Natural killer cell (primary cell): ENCODE results near the gene LRRC70. TPM values are rescaled to one million over a fixed set of nuclear protein-coding genes. Genes with fewer than 3 reads are reported as not detected.
A peak's percentile ranks its signal among the peaks of the same experiment; 100 is the strongest.

Experiments used
- ATAC-seq, 3 donors: fragments of 150-1000 bp in 2 of 3; fragments of 200-7000 bp in 1 of 3; cut with Tn5 transposase; 1 replicate in 1 of 3; 2 replicates in 2 of 3; pipeline ENCODE4 v1.10.0; 2021; ENCODE audit warnings: mild to moderate bottlenecking in 2 of 3, moderate library complexity in 2 of 3
- DNase-seq, 2 donors: peaks; one replicate each; pipeline versions ENCODE4 v3.0.0 to v3.0.0-alpha.2; 2013 to 2021; ENCODE audit warnings: mixed read lengths in 1 of 2
- H3K27ac ChIP-seq: one replicate; pipeline ENCODE4 v1.5.1; 2013; ENCODE audit warnings: mild to moderate bottlenecking, low read length
- H3K27me3 ChIP-seq: one replicate; pipeline ENCODE4 v1.6.1; 2013; ENCODE audit warnings: low read length; ENCODE audit not compliant: control insufficient read depth, insufficient read depth
- H3K36me3 ChIP-seq: one replicate; pipeline ENCODE4 v1.6.1; 2013; ENCODE audit warnings: low read length; ENCODE audit not compliant: control insufficient read depth, insufficient read depth
- H3K4me1 ChIP-seq: one replicate; pipeline ENCODE4 v1.6.1; 2013; ENCODE audit warnings: low read length; ENCODE audit not compliant: control insufficient read depth, insufficient read depth
- H3K4me3 ChIP-seq: one replicate; pipeline ENCODE4 v1.5.1; 2013; ENCODE audit warnings: low read length
- H3K9me3 ChIP-seq: one replicate; pipeline ENCODE4 v1.6.1; 2013; ENCODE audit warnings: low read length; ENCODE audit not compliant: control insufficient read depth, insufficient read depth
- H3K27ac Mint-ChIP-seq, 2 donors: one replicate each; pipeline ENCODE4 v1.8.0; 2022; ENCODE audit warnings: mild to moderate bottlenecking in 2 of 2, mixed read lengths in 2 of 2, moderate library complexity in 1 of 2
- H3K27me3 Mint-ChIP-seq, 2 donors: one replicate each; pipeline ENCODE4 v1.8.0; 2022; ENCODE audit warnings: low read depth in 2 of 2, mixed read lengths in 2 of 2
- H3K36me3 Mint-ChIP-seq: one replicate; pipeline ENCODE4 v1.8.0; 2022; ENCODE audit warnings: mixed read lengths
- H3K4me1 Mint-ChIP-seq, 2 donors: one replicate each; pipeline ENCODE4 v1.8.0; 2022; ENCODE audit warnings: mixed read lengths in 2 of 2
- H3K4me3 Mint-ChIP-seq: one replicate; pipeline ENCODE4 v1.8.0; 2022; ENCODE audit warnings: mild to moderate bottlenecking, moderate library complexity, mixed read lengths
- H3K9me3 Mint-ChIP-seq, 2 donors: one replicate each; pipeline ENCODE4 v1.8.0; 2022; ENCODE audit warnings: mixed read lengths in 2 of 2
- whole genome bisulfite sequencing: methylation state at CpG from one replicate; pipeline ENCODE4 v1.1.7; 2013; ENCODE audit warnings: missing lambda C conversion rate; ENCODE audit not compliant: insufficient coverage; 5-methylcytosine and 5-hydroxymethylcytosine counted together
- intact Hi-C: fragments of 100-400 bp; cut with micrococcal nuclease; formaldehyde crosslinking; loops from one replicate; pipeline ENCODE4 v1.14.2; 2022
- total RNA-seq, 4 donors: library from RNA; stranded (reverse); fragments of 120-200 nt in 1 of 4; gene quantifications; one replicate each; pipeline versions ENCODE4 v1.2.3 to v1.2.4, GENCODE V29; 2013 to 2022
- TF ChIP-seq, protein P1 (sequence below): fragments of 200-600 bp; IDR thresholded peaks from one replicate; pipeline ENCODE4 v1.8.0; 2022; ENCODE audit warnings: antibody characterized with exemption

Gene LRRC70
- total RNA-seq, 3 donors from 2014 or later (not counting 1 experiment from before 2014, with no cell fraction given), result 17.6 to 29.5 (median 21.2) TPM

DNA sequence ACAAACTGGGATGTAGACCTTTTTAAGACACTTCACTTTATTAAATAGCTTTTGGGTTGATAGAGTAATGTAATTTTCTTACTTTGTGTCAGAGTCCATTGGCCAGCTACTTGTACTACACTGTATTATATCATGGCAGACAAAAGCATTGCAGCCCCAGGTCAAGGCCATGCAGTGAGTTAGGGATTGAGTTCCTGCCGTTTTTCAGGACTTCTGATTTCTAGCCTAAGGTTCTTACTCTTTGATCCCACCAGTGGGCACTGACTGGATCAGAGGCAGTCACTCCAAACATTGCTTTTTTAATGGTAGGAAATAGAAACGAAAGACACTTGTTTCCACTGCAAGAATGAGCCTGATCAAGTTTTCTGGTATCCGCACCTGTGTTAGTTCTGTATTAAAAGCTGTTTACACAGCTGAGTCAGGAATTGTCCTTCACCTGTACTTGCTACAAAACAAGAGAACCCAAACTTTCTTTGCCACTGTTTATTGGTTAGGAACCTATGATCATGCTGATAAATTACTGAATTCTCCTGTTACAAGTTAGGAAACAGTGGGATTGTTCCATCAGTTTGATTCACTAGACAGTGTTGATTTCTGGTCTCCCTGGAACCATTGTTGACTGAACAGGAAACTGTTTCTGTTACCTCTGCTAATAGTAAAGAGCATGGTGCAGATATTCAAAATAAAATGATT is 22.1 kb downstream of the LRRC70 start:
- Mint-ChIP-seq H3K36me3 (no peaks in the 10 kb centered on the region), H3K4me3 (no peak overlapping the region), H3K9me3 (no peaks in the 10 kb centered on the region), H3K27me3 (no peaks in the 10 kb centered on the region), H3K27ac (peak overlapping the region in 1 of 2 donors; percentile 50), H3K4me1 (peaks cover 38 to 48% of the 10 kb centered on the region in 2 donors)
- intact Hi-C loops, result no loop called here
- TF ChIP-seq, protein P1, sequence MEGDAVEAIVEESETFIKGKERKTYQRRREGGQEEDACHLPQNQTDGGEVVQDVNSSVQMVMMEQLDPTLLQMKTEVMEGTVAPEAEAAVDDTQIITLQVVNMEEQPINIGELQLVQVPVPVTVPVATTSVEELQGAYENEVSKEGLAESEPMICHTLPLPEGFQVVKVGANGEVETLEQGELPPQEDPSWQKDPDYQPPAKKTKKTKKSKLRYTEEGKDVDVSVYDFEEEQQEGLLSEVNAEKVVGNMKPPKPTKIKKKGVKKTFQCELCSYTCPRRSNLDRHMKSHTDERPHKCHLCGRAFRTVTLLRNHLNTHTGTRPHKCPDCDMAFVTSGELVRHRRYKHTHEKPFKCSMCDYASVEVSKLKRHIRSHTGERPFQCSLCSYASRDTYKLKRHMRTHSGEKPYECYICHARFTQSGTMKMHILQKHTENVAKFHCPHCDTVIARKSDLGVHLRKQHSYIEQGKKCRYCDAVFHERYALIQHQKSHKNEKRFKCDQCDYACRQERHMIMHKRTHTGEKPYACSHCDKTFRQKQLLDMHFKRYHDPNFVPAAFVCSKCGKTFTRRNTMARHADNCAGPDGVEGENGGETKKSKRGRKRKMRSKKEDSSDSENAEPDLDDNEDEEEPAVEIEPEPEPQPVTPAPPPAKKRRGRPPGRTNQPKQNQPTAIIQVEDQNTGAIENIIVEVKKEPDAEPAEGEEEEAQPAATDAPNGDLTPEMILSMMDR, result no peak
- Histone ChIP-seq H3K4me1 (peaks cover 4% of the 10 kb centered on the region), H3K27me3 (no peaks in the 10 kb centered on the region), H3K36me3 (peaks cover 6% of the 10 kb centered on the region), H3K9me3 (no peaks in the 10 kb centered on the region), H3K27ac (no peak overlapping the region), H3K4me3 (no peak overlapping the region)
- ATAC-seq (no peak), DNase-seq (no peak)
- WGBS, result 92% methylated on average over 3 of the region's 3 CpGs

DNA sequence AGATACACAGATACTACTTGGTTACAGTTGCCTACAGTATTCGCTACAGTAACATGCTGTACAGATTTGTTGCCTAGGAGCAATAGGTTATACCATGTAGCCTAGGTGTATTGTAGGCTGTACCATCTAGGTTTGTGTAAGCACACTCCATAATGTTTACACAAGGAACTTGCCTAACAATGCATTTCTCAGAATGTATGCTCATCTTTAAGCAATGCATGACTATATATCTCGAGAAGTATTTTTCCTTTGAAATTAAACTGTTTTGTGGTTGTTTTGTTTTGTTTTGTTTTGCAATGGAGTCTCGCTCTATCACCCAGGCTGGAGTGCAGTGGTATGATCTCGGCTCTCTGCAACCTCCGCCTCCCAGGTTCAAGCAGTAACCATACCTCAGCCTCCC is 25.3 kb downstream of the LRRC70 start:
- no peak for ATAC-seq
- TF ChIP-seq, protein P1, result no peak
- peaks cover 41 to 49% of the 10 kb centered on the region in 2 donors for H3K4me1 Mint-ChIP-seq
- H3K4me1 ChIP-seq, result peaks cover 11% of the 10 kb centered on the region
- H3K36me3 ChIP-seq, result peaks cover 6% of the 10 kb centered on the region
- no peak overlapping the region for H3K4me3 ChIP-seq
- WGBS, result 97% methylated on average over 4 of the region's 5 CpGs
- H3K4me3 Mint-ChIP-seq, result no peak overlapping the region
- no peak overlapping the region for H3K27ac ChIP-seq
- H3K9me3 ChIP-seq, result no peaks in the 10 kb centered on the region
- no peaks in the 10 kb centered on the region for H3K36me3 Mint-ChIP-seq
- no peak overlapping the region for H3K27ac Mint-ChIP-seq
- no peaks in the 10 kb centered on the region for H3K27me3 Mint-ChIP-seq
- H3K9me3 Mint-ChIP-seq, result no peaks in the 10 kb centered on the region
- DNase-seq, result no peak
- intact Hi-C loops, result no loop called here
- H3K27me3 ChIP-seq, result no peaks in the 10 kb centered on the region

DNA sequence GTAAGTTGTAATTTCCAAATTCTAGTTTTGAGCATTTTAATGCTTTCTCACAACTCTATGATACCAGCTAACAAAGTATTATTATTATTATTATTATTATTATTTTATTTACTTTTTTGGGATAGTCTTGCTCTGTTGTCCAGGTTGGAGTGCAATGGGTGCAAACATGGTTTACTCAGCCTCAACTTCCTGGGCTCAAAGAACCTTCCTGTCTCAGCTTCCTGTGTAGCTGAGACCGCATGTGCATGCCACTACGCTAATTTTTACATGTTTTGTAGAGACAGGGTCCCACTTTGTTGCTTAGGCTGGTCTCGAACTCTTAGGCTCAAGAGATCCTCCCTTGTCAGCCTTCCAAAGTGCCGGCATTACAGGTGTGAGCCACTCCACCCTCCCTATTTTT is 27.0 kb downstream of the LRRC70 start:
- Mint-ChIP-seq H3K27me3 (no peaks in the 10 kb centered on the region), H3K9me3 (peaks cover 0 to 2% of the 10 kb centered on the region in 2 donors), H3K4me1 (peaks cover 42 to 49% of the 10 kb centered on the region in 2 donors), H3K36me3 (no peaks in the 10 kb centered on the region), H3K27ac (peak overlapping the region in 1 of 2 donors; percentile 45), H3K4me3 (peak overlapping the region; percentile 67)
- peak in 1 of 3 donors; percentile 34 for ATAC-seq
- Histone ChIP-seq H3K4me1 (peaks cover 11% of the 10 kb centered on the region), H3K27ac (no peak overlapping the region), H3K4me3 (no peak overlapping the region), H3K36me3 (peaks cover 6% of the 10 kb centered on the region), H3K27me3 (no peaks in the 10 kb centered on the region), H3K9me3 (no peaks in the 10 kb centered on the region)
- WGBS, result 61% methylated on average over 3 of the region's 4 CpGs
- TF ChIP-seq, protein P1, result no peak
- no peak for DNase-seq
- intact Hi-C loops, result no loop called here

DNA sequence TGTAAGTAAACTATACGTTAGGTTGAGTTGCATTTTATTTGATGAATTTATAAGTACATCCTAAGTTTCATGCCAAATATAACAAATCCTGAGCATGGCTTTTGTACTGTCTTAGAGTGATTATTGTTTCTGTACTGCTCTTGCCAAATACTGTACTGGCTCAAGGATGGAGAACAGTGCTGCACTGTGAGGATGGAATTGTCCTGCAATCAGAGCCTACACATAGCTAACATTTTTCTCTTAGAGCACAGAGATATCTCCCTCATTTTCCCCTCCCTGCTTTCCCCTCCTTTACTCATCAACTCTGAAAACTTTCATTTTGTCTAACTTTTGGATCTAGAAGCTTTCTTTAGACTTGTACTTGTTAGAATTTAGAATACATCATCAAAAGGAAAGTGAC is 28.3 kb downstream of the LRRC70 start:
- Histone ChIP-seq H3K36me3 (peaks cover 6% of the 10 kb centered on the region), H3K9me3 (no peaks in the 10 kb centered on the region), H3K4me3 (no peak overlapping the region), H3K27me3 (no peaks in the 10 kb centered on the region), H3K27ac (no peak overlapping the region), H3K4me1 (peaks cover 11% of the 10 kb centered on the region)
- no peak for DNase-seq
- Mint-ChIP-seq H3K9me3 (peaks cover 0 to 2% of the 10 kb centered on the region in 2 donors), H3K4me3 (peak overlapping the region; percentile 21), H3K36me3 (no peaks in the 10 kb centered on the region), H3K27me3 (no peaks in the 10 kb centered on the region), H3K27ac (peak overlapping the region; percentile 50 to 75), H3K4me1 (peaks cover 40% of the 10 kb centered on the region in 2 donors)
- ATAC-seq, result no peak
- WGBS, result 100% methylated on average over 1 of the region's 1 CpG
- TF ChIP-seq, protein P1, result no peak
- intact Hi-C loops, result no loop called here
